ENCODE results near the gene KLK3.
A peak's percentile ranks its signal among the peaks of the same experiment; 100 is the strongest.

KLK3 gene

GRCh38 chr19:50832666-50833065, 22.0 kb upstream of the KLK3 start:
- H3K27ac ChIP-seq (ENCODE audit: low read depth, low read length, severe bottlenecking), result no peak overlapping the region
- H3K4me1 ChIP-seq (ENCODE audit: control insufficient read depth, insufficient read depth, low read length, poor library complexity, severe bottlenecking), result no peaks in the 10 kb centered on the region
- 72 to 91% methylated on average over 5 to 8 of the region's 8 CpGs for WGBS, 2 experiments (ENCODE audit: insufficient coverage in 2 of 2)
- H3K9me3 ChIP-seq (ENCODE audit: control insufficient read depth, low read length), result no peaks in the 10 kb centered on the region
- H3K36me3 ChIP-seq (ENCODE audit: control insufficient read depth, insufficient read depth, low read length), result no peaks in the 10 kb centered on the region
- no peak overlapping the region for H3K4me3 ChIP-seq (ENCODE audit: extremely low read depth, insufficient read depth, low read length, poor library complexity, severe bottlenecking)

GRCh38 chr19:50833117-50833801, 21.5 kb upstream of the KLK3 start, which contains the start of gene KLK15:
KLK15 (minus strand) TSS chr19:50833574; CDS start chr19:50831492, 2,082 bp downstream.
- WGBS, 2 experiments (ENCODE audit: insufficient coverage in 2 of 2), result 72 to 83% methylated on average over 7 to 8 of the region's 8 CpGs
- no peaks in the 10 kb centered on the region for H3K9me3 ChIP-seq (ENCODE audit: control insufficient read depth, low read length)
- no peak within 1 kb of the TSS for H3K4me3 ChIP-seq (ENCODE audit: extremely low read depth, insufficient read depth, low read length, poor library complexity, severe bottlenecking)
- H3K27ac ChIP-seq (ENCODE audit: low read depth, low read length, severe bottlenecking), result no peak within 1 kb of the TSS
- no peaks in the 10 kb centered on the region for H3K36me3 ChIP-seq (ENCODE audit: control insufficient read depth, insufficient read depth, low read length)
- H3K4me1 ChIP-seq (ENCODE audit: control insufficient read depth, insufficient read depth, low read length, poor library complexity, severe bottlenecking), result no peaks in the 10 kb centered on the region

- H3K4me3 ChIP-seq (ENCODE audit: extremely low read depth, insufficient read depth, low read length, poor library complexity, severe bottlenecking), result no peak overlapping the region
- WGBS, 2 experiments (ENCODE audit: insufficient coverage in 2 of 2), result 85 to 92% methylated on average over 6 of the region's 6 CpGs
- H3K27ac ChIP-seq (ENCODE audit: low read depth, low read length, severe bottlenecking), result no peak overlapping the region
- H3K9me3 ChIP-seq (ENCODE audit: control insufficient read depth, low read length), result no peaks in the 10 kb centered on the region
- no peaks in the 10 kb centered on the region for H3K36me3 ChIP-seq (ENCODE audit: control insufficient read depth, insufficient read depth, low read length)
- no peaks in the 10 kb centered on the region for H3K4me1 ChIP-seq (ENCODE audit: control insufficient read depth, insufficient read depth, low read length, poor library complexity, severe bottlenecking)
Measured at GRCh38 chr19:50833802-50834167, 20.9 kb upstream of the KLK3 start.

GRCh38 chr19:50835103-50835784, 19.5 kb upstream of the KLK3 start:
- Histone ChIP-seq H3K36me3 (ENCODE audit: control insufficient read depth, insufficient read depth, low read length) (no peaks in the 10 kb centered on the region), H3K27ac (ENCODE audit: low read depth, low read length, severe bottlenecking) (no peak overlapping the region), H3K9me3 (ENCODE audit: control insufficient read depth, low read length) (no peaks in the 10 kb centered on the region), H3K4me1 (ENCODE audit: control insufficient read depth, insufficient read depth, low read length, poor library complexity, severe bottlenecking) (no peaks in the 10 kb centered on the region), H3K4me3 (ENCODE audit: extremely low read depth, insufficient read depth, low read length, poor library complexity, severe bottlenecking) (peak overlapping the region; percentile 46)
- WGBS, 2 experiments (ENCODE audit: insufficient coverage in 2 of 2), result 55 to 63% methylated on average over 7 to 8 of the region's 13 CpGs

GRCh38 chr19:50835785-50836542, 18.8 kb upstream of the KLK3 start:
- 7 to 10% methylated on average over 34 to 65 of the region's 67 CpGs for WGBS, 2 experiments (ENCODE audit: insufficient coverage in 2 of 2)
- Histone ChIP-seq H3K9me3 (ENCODE audit: control insufficient read depth, low read length) (no peaks in the 10 kb centered on the region), H3K4me1 (ENCODE audit: control insufficient read depth, insufficient read depth, low read length, poor library complexity, severe bottlenecking) (no peaks in the 10 kb centered on the region), H3K4me3 (ENCODE audit: extremely low read depth, insufficient read depth, low read length, poor library complexity, severe bottlenecking) (peak overlapping the region; percentile 46), H3K36me3 (ENCODE audit: control insufficient read depth, insufficient read depth, low read length) (no peaks in the 10 kb centered on the region), H3K27ac (ENCODE audit: low read depth, low read length, severe bottlenecking) (no peak overlapping the region)

- Histone ChIP-seq H3K4me3 (ENCODE audit: extremely low read depth, insufficient read depth, low read length, poor library complexity, severe bottlenecking) (no peak overlapping the region), H3K9me3 (ENCODE audit: control insufficient read depth, low read length) (no peaks in the 10 kb centered on the region), H3K27ac (ENCODE audit: low read depth, low read length, severe bottlenecking) (no peak overlapping the region), H3K4me1 (ENCODE audit: control insufficient read depth, insufficient read depth, low read length, poor library complexity, severe bottlenecking) (no peaks in the 10 kb centered on the region), H3K36me3 (ENCODE audit: control insufficient read depth, insufficient read depth, low read length) (no peaks in the 10 kb centered on the region)
- 61 to 72% methylated on average over 6 to 16 of the region's 19 CpGs for WGBS, 2 experiments (ENCODE audit: insufficient coverage in 2 of 2)
Measured at GRCh38 chr19:50836543-50837195, 18.0 kb upstream of the KLK3 start.

- no peak overlapping the region for H3K4me3 ChIP-seq (ENCODE audit: extremely low read depth, insufficient read depth, low read length, poor library complexity, severe bottlenecking)
- no peak overlapping the region for H3K27ac ChIP-seq (ENCODE audit: low read depth, low read length, severe bottlenecking)
- no peaks in the 10 kb centered on the region for H3K9me3 ChIP-seq (ENCODE audit: control insufficient read depth, low read length)
- WGBS, 2 experiments (ENCODE audit: insufficient coverage in 2 of 2), result 87 to 97% methylated on average over 10 of the region's 10 CpGs
- H3K4me1 ChIP-seq (ENCODE audit: control insufficient read depth, insufficient read depth, low read length, poor library complexity, severe bottlenecking), result no peaks in the 10 kb centered on the region
- no peaks in the 10 kb centered on the region for H3K36me3 ChIP-seq (ENCODE audit: control insufficient read depth, insufficient read depth, low read length)
Measured at GRCh38 chr19:50837300-50837699, 17.4 kb upstream of the KLK3 start.

GRCh38 chr19:50838239-50838638, 16.5 kb upstream of the KLK3 start:
- Histone ChIP-seq H3K36me3 (ENCODE audit: control insufficient read depth, insufficient read depth, low read length) (no peaks in the 10 kb centered on the region), H3K4me3 (ENCODE audit: extremely low read depth, insufficient read depth, low read length, poor library complexity, severe bottlenecking) (no peak overlapping the region), H3K9me3 (ENCODE audit: control insufficient read depth, low read length) (no peaks in the 10 kb centered on the region), H3K4me1 (ENCODE audit: control insufficient read depth, insufficient read depth, low read length, poor library complexity, severe bottlenecking) (no peaks in the 10 kb centered on the region), H3K27ac (ENCODE audit: low read depth, low read length, severe bottlenecking) (no peak overlapping the region)
- 21 to 25% methylated on average over 4 to 5 of the region's 6 CpGs for WGBS, 2 experiments (ENCODE audit: insufficient coverage in 2 of 2)

GRCh38 chr19:50839712-50840655, 14.7 kb upstream of the KLK3 start:
- no peaks in the 10 kb centered on the region for H3K4me1 ChIP-seq (ENCODE audit: control insufficient read depth, insufficient read depth, low read length, poor library complexity, severe bottlenecking)
- no peak overlapping the region for H3K4me3 ChIP-seq (ENCODE audit: extremely low read depth, insufficient read depth, low read length, poor library complexity, severe bottlenecking)
- no peaks in the 10 kb centered on the region for H3K36me3 ChIP-seq (ENCODE audit: control insufficient read depth, insufficient read depth, low read length)
- WGBS, 2 experiments (ENCODE audit: insufficient coverage in 2 of 2), result 52 to 72% methylated on average over 6 to 7 of the region's 10 CpGs
- no peak overlapping the region for H3K27ac ChIP-seq (ENCODE audit: low read depth, low read length, severe bottlenecking)
- no peaks in the 10 kb centered on the region for H3K9me3 ChIP-seq (ENCODE audit: control insufficient read depth, low read length)

GRCh38 chr19:50842130-50842529, 12.6 kb upstream of the KLK3 start:
- Histone ChIP-seq H3K27ac (ENCODE audit: low read depth, low read length, severe bottlenecking) (no peak overlapping the region), H3K4me1 (ENCODE audit: control insufficient read depth, insufficient read depth, low read length, poor library complexity, severe bottlenecking) (no peaks in the 10 kb centered on the region), H3K4me3 (ENCODE audit: extremely low read depth, insufficient read depth, low read length, poor library complexity, severe bottlenecking) (no peak overlapping the region), H3K36me3 (ENCODE audit: control insufficient read depth, insufficient read depth, low read length) (no peaks in the 10 kb centered on the region), H3K9me3 (ENCODE audit: control insufficient read depth, low read length) (no peaks in the 10 kb centered on the region)
- 89 to 92% methylated on average over 3 to 4 of the region's 6 CpGs for WGBS, 2 experiments (ENCODE audit: insufficient coverage in 2 of 2)

Data from mesodermal cell (in vitro differentiated cells).